Natural killer cell (primary cell): ENCODE measurements around the gene PRUNE2. TPM values are rescaled to one million over a fixed set of nuclear protein-coding genes. Genes with fewer than 3 reads are reported as not detected.

ENCODE experiments used
- ATAC-seq, 3 donors: fragments of 150-1000 bp in 2 of 3; fragments of 200-7000 bp in 1 of 3; cut with Tn5 transposase; 1 replicate in 1 of 3; 2 replicates in 2 of 3; pipeline ENCODE4 v1.10.0; 2021; ENCODE audit warnings: mild to moderate bottlenecking in 2 of 3, moderate library complexity in 2 of 3
- DNase-seq, 2 donors: peaks; one replicate each; pipeline versions ENCODE4 v3.0.0 to v3.0.0-alpha.2; 2013 to 2021; ENCODE audit warnings: mixed read lengths in 1 of 2
- H3K27ac ChIP-seq: one replicate; pipeline ENCODE4 v1.5.1; 2013; ENCODE audit warnings: mild to moderate bottlenecking, low read length
- H3K27me3 ChIP-seq: one replicate; pipeline ENCODE4 v1.6.1; 2013; ENCODE audit warnings: low read length; ENCODE audit not compliant: control insufficient read depth, insufficient read depth
- H3K36me3 ChIP-seq: one replicate; pipeline ENCODE4 v1.6.1; 2013; ENCODE audit warnings: low read length; ENCODE audit not compliant: control insufficient read depth, insufficient read depth
- H3K4me1 ChIP-seq: one replicate; pipeline ENCODE4 v1.6.1; 2013; ENCODE audit warnings: low read length; ENCODE audit not compliant: control insufficient read depth, insufficient read depth
- H3K4me3 ChIP-seq: one replicate; pipeline ENCODE4 v1.5.1; 2013; ENCODE audit warnings: low read length
- H3K9me3 ChIP-seq: one replicate; pipeline ENCODE4 v1.6.1; 2013; ENCODE audit warnings: low read length; ENCODE audit not compliant: control insufficient read depth, insufficient read depth
- H3K27ac Mint-ChIP-seq, 2 donors: one replicate each; pipeline ENCODE4 v1.8.0; 2022; ENCODE audit warnings: mild to moderate bottlenecking in 2 of 2, mixed read lengths in 2 of 2, moderate library complexity in 1 of 2
- H3K27me3 Mint-ChIP-seq, 2 donors: one replicate each; pipeline ENCODE4 v1.8.0; 2022; ENCODE audit warnings: low read depth in 2 of 2, mixed read lengths in 2 of 2
- H3K36me3 Mint-ChIP-seq: one replicate; pipeline ENCODE4 v1.8.0; 2022; ENCODE audit warnings: mixed read lengths
- H3K4me1 Mint-ChIP-seq, 2 donors: one replicate each; pipeline ENCODE4 v1.8.0; 2022; ENCODE audit warnings: mixed read lengths in 2 of 2
- H3K4me3 Mint-ChIP-seq: one replicate; pipeline ENCODE4 v1.8.0; 2022; ENCODE audit warnings: mild to moderate bottlenecking, moderate library complexity, mixed read lengths
- H3K9me3 Mint-ChIP-seq, 2 donors: one replicate each; pipeline ENCODE4 v1.8.0; 2022; ENCODE audit warnings: mixed read lengths in 2 of 2
- CTCF ChIP-seq: fragments of 200-600 bp; IDR thresholded peaks from one replicate; pipeline ENCODE4 v1.8.0; 2022; ENCODE audit warnings: antibody characterized with exemption
- WGBS: methylation state at CpG from one replicate; pipeline ENCODE4 v1.1.7; 2013; ENCODE audit warnings: missing lambda C conversion rate; ENCODE audit not compliant: insufficient coverage; 5-methylcytosine and 5-hydroxymethylcytosine counted together
- intact Hi-C: fragments of 100-400 bp; cut with micrococcal nuclease; formaldehyde crosslinking; loops from one replicate; pipeline ENCODE4 v1.14.2; 2022
- total RNA-seq, 4 donors: library from RNA; stranded (reverse); fragments of 120-200 nt in 1 of 4; gene quantifications; one replicate each; pipeline versions ENCODE4 v1.2.3 to v1.2.4, GENCODE V29; 2013 to 2022

PRUNE2 gene
- total RNA-seq, 3 donors from 2014 or later (not counting 1 experiment from before 2014, with no cell fraction given): 0.43 to 0.45 TPM; not detected in 1

GRCh38 chr9:76764138-76764537, 141.8 kb downstream of the PRUNE2 start, which contains the start of gene PCA3:
TSS of gene PCA3 (plus strand) at chr9:76764438.
- Histone ChIP-seq H3K4me1 (no peaks in the 10 kb centered on the region), H3K27me3 (no peaks in the 10 kb centered on the region), H3K4me3 (no peak within 1 kb of the TSS), H3K9me3 (no peaks in the 10 kb centered on the region), H3K36me3 (no peaks in the 10 kb centered on the region), H3K27ac (no peak within 1 kb of the TSS)
- DNase-seq: no peak
- no peak within 1 kb of the TSS for H3K4me3 Mint-ChIP-seq
- TF ChIP-seq CTCF: no peak
- WGBS: 94% methylated on average over 4 of the region's 4 CpGs
- H3K27me3 Mint-ChIP-seq: peaks cover 11 to 18% of the 10 kb centered on the region in 2 donors
- no peaks in the 10 kb centered on the region for H3K36me3 Mint-ChIP-seq
- ATAC-seq: no peak
- intact Hi-C loops: no loop called here
- no peaks in the 10 kb centered on the region for H3K4me1 Mint-ChIP-seq
- no peaks in the 10 kb centered on the region for H3K9me3 Mint-ChIP-seq
- no peak within 1 kb of the TSS for H3K27ac Mint-ChIP-seq

GRCh38 chr9:76761448-76761847, 144.5 kb downstream of the PRUNE2 start:
- Histone ChIP-seq H3K4me1 (no peaks in the 10 kb centered on the region), H3K27ac (no peak overlapping the region), H3K9me3 (no peaks in the 10 kb centered on the region), H3K36me3 (no peaks in the 10 kb centered on the region), H3K4me3 (no peak overlapping the region), H3K27me3 (no peaks in the 10 kb centered on the region)
- H3K27ac Mint-ChIP-seq: no peak overlapping the region
- no peak overlapping the region for H3K4me3 Mint-ChIP-seq
- no peaks in the 10 kb centered on the region for H3K9me3 Mint-ChIP-seq
- H3K36me3 Mint-ChIP-seq: no peaks in the 10 kb centered on the region
- intact Hi-C loops: no loop called here
- WGBS: 14% methylated on average over 1 of the region's 1 CpG
- no peaks in the 10 kb centered on the region for H3K4me1 Mint-ChIP-seq
- TF ChIP-seq CTCF: no peak
- no peak for ATAC-seq
- H3K27me3 Mint-ChIP-seq: peaks cover 8 to 11% of the 10 kb centered on the region in 2 donors
- no peak for DNase-seq

GRCh38 chr9:76759732-76760131, 146.2 kb downstream of the PRUNE2 start:
- no peaks in the 10 kb centered on the region for H3K27me3 ChIP-seq

More at GRCh38 chr9:76759732-76760131, 146.2 kb downstream of the PRUNE2 start:
- Mint-ChIP-seq H3K27ac (no peak overlapping the region), H3K4me3 (no peak overlapping the region), H3K27me3 (peaks cover 8 to 11% of the 10 kb centered on the region in 2 donors), H3K36me3 (no peaks in the 10 kb centered on the region), H3K4me1 (no peaks in the 10 kb centered on the region), H3K9me3 (no peaks in the 10 kb centered on the region)
- 52% methylated on average over 6 of the region's 6 CpGs for WGBS
- DNase-seq (no peak), ATAC-seq (no peak)
- no peak overlapping the region for H3K27ac ChIP-seq
- H3K36me3 ChIP-seq: no peaks in the 10 kb centered on the region
- H3K9me3 ChIP-seq: no peaks in the 10 kb centered on the region
- H3K4me1 ChIP-seq: no peaks in the 10 kb centered on the region
- no peak for TF ChIP-seq CTCF
- intact Hi-C loops: no loop called here
- H3K4me3 ChIP-seq: no peak overlapping the region
